ENCODE results near the gene AZU1. TPM values are rescaled to one million over a fixed set of nuclear protein-coding genes. Genes with fewer than 3 reads are reported as not detected.

AZU1 gene
- total RNA-seq, 1 donor from 2014 or later, result 0.30 TPM

GRCh38 chr19:812747-813218 is 14.9 kb upstream of the AZU1 start:
- peaks cover 1% of the 10 kb centered on the region for H3K4me1 Mint-ChIP-seq

GRCh38 chr19:813219-814151 is 14.2 kb upstream of the AZU1 start:
- peaks cover 14% of the 10 kb centered on the region for H3K27me3 Mint-ChIP-seq (ENCODE audit: low read depth)
- peak overlapping the region; percentile 77 for H3K4me3 Mint-ChIP-seq
- peaks cover 30% of the 10 kb centered on the region for H3K36me3 Mint-ChIP-seq (ENCODE audit: low read depth)
- TF ChIP-seq, protein P1, sequence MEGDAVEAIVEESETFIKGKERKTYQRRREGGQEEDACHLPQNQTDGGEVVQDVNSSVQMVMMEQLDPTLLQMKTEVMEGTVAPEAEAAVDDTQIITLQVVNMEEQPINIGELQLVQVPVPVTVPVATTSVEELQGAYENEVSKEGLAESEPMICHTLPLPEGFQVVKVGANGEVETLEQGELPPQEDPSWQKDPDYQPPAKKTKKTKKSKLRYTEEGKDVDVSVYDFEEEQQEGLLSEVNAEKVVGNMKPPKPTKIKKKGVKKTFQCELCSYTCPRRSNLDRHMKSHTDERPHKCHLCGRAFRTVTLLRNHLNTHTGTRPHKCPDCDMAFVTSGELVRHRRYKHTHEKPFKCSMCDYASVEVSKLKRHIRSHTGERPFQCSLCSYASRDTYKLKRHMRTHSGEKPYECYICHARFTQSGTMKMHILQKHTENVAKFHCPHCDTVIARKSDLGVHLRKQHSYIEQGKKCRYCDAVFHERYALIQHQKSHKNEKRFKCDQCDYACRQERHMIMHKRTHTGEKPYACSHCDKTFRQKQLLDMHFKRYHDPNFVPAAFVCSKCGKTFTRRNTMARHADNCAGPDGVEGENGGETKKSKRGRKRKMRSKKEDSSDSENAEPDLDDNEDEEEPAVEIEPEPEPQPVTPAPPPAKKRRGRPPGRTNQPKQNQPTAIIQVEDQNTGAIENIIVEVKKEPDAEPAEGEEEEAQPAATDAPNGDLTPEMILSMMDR (conservative IDR thresholded peaks at IDR 0.05), result no peak
- DNase-seq (ENCODE audit: low read depth, low spot score), result no peak
- peaks cover 7% of the 10 kb centered on the region for H3K9me3 Mint-ChIP-seq
- H3K4me1 Mint-ChIP-seq, result no peaks in the 10 kb centered on the region
- no peak overlapping the region for H3K27ac Mint-ChIP-seq (ENCODE audit: unreplicated experiment)

More at GRCh38 chr19:812747-813218, 14.9 kb upstream of the AZU1 start:
- Mint-ChIP-seq H3K27ac (ENCODE audit: unreplicated experiment) (no peak overlapping the region), H3K4me3 (no peak overlapping the region), H3K9me3 (peaks cover 7% of the 10 kb centered on the region), H3K36me3 (ENCODE audit: low read depth) (peaks cover 32% of the 10 kb centered on the region), H3K27me3 (ENCODE audit: low read depth) (peaks cover 15% of the 10 kb centered on the region)
- TF ChIP-seq, protein P1 (conservative IDR thresholded peaks at IDR 0.05), result no peak
- DNase-seq (ENCODE audit: low read depth, low spot score), result no peak

DNA sequence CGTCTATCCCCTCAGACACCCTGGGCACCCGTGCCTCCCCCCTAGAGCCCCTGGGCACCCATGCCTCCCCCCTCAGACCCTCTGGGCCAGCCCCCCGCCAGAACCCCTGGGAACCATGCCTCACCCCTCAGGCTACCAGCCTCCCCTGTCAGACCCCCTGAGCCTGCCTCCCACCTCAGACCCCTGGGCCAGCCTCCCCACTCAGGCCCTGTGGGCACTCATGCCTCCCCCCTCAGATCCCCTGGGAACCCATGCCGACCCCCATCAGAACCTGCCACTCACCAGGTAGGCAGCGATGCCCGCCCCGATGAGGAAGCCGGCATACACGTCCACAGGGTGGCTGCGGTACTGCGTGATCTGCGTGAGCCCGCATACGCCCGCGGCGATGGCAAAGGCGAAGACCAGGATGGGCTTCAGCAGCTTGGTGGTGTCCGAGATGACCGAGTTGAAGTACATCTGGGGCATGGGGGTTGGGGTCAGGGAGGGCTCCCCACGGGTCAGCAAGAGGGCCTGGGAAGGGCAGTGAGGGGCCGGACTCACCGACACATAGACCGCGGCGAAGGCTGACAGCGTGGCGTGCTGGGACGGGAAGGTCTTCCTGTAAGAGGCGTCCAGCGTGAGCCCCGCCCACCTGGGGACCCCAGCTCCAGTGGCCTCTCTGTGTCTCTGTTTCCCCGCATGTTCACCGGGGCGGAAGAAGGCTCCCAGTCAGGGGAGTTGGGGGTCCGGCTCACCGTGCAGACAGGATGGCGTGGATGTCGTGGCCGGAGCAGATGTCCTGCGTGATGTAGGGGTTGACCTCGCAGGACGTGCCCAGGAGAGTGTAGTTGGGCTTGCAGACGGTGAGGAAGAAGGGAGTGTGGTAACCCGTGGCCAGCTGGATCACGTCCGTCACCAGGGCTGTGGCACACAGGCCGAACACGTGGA is 13.2 kb upstream of the AZU1 start:
- Mint-ChIP-seq H3K4me1 (no peaks in the 10 kb centered on the region), H3K9me3 (peaks cover 7% of the 10 kb centered on the region), H3K27me3 (ENCODE audit: low read depth) (peaks cover 14% of the 10 kb centered on the region), H3K27ac (ENCODE audit: unreplicated experiment) (peak overlapping the region; percentile 89), H3K4me3 (peak overlapping the region; percentile 77), H3K36me3 (ENCODE audit: low read depth) (peaks cover 30% of the 10 kb centered on the region)
- DNase-seq (ENCODE audit: low read depth, low spot score), result peak; percentile 25
- TF ChIP-seq, protein P1 (conservative IDR thresholded peaks at IDR 0.05), result no peak

DNA sequence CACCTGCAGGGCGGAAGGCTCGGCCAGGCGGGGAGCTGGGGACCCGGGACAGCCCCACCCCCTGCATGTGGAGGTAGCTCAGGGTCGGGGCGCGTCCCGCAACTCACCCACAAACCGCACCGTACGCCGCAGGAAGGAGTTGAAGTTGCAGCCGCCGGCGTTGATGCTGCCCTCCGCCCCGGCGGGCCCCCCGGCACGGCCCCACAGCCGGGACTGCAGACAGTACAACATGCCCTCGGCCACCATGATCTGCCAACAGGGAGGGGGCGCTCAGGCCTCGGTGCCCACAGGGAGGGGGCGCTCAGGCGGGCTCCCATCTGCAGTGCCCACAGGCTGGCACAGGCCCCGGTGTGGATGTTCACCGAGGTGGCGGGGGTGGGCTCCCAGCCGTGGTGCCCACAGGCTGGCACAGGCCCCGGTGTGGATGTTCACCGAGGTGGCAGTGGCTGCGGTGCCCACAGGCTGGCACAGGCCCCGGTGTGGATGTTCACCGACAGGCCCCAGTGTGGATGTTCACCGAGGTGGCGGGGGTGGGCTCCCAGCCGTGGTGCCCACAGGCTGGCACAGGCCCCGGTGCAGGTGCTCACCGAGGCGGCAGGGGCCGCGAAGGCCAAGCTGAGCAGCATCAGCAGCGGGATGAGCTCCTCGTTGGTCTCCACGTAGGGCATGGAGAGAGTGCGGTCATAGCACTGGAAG is 12.4 kb upstream of the AZU1 start:
- DNase-seq (ENCODE audit: low read depth, low spot score), result no peak
- H3K36me3 Mint-ChIP-seq (ENCODE audit: low read depth), result peaks cover 24% of the 10 kb centered on the region
- TF ChIP-seq, protein P1 (conservative IDR thresholded peaks at IDR 0.05), result no peak
- H3K27ac Mint-ChIP-seq (ENCODE audit: unreplicated experiment), result peak overlapping the region; percentile 89
- peak overlapping the region; percentile 77 for H3K4me3 Mint-ChIP-seq
- no peaks in the 10 kb centered on the region for H3K4me1 Mint-ChIP-seq
- H3K9me3 Mint-ChIP-seq, result peaks cover 7% of the 10 kb centered on the region
- peaks cover 14% of the 10 kb centered on the region for H3K27me3 Mint-ChIP-seq (ENCODE audit: low read depth)

Data from neural crest cell (in vitro differentiated cells).